ENCODE results near the gene FAM20C.

The FAM20C gene

DNA sequence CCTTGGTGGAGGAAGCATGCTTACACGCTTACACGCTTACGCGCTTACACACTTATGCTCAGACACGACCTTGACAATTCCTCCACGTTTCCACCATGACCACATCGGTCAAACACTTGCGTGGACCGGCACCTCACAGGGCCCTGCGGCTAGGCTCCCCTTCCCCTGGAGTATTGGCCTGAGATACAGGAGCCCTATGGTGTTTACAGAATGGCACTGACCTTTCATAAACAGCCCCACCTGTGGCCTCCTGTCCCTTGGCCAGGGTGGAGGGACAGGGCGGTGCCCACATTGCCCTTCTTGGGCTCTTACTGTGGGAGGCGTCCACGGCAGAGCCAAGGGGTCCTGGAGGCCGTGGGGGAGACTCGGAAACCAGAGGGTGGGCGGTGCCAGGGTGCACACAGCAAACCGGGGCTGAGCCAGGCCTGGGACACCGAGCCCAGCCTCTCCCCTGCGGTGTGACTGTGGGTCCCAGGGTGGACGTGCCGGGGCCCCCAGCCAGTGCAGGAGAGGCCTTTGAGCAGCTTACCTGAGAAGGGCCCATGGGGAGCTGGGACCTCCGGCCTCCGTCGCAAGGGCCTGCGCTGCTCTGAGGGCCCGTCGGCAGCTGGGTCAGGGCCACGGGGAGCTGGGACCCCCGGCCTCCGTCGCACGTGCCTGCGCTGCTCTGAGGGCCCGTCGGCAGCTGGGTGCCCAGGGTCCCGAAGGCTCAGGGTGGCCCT is 53.4 kb downstream of the FAM20C start:
- no peak for DNase-seq (ENCODE audit: low spot score)

DNA sequence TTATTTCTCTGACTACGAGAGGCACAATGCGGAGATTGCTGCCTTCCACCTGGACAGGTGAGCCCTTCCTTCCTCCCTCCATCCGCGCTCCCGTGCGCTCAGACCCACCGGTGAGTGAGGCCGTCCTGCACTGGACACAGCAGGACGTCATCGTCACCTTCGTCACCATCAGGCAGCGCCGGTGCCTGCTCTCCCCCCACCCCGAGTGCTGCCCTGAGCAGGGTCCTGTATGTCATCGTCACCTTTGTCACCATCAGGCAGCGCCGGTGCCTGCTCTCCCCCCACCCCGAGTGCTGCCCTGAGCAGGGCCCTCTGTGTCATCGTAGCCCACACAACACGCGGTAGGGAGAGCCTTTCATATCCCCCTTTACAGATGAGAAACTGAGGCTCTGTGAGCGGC is 54.1 kb downstream of the FAM20C start:
- no peak for DNase-seq (ENCODE audit: low spot score)

DNA sequence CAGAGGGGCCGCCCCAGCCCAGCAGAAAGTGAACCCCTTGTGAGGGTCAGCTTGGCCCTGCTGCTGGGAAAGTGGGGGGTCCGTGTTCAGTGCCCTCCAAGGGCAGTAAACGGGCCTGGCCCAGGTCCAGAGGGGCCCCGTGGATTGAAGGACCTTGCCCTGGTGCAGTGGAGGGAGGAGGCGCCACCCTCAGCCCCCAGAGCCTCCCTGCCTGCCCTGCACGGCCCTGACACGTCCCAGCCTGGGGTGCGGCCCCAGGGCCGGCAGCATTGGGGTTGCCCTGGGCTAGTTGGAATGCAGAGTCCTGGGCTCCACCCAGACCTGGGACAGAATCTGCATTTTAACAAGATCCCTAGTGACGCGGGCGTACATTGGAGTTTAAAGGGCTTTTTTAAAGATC is 54.8 kb downstream of the FAM20C start:
- DNase-seq (ENCODE audit: low spot score), result no peak

DNA sequence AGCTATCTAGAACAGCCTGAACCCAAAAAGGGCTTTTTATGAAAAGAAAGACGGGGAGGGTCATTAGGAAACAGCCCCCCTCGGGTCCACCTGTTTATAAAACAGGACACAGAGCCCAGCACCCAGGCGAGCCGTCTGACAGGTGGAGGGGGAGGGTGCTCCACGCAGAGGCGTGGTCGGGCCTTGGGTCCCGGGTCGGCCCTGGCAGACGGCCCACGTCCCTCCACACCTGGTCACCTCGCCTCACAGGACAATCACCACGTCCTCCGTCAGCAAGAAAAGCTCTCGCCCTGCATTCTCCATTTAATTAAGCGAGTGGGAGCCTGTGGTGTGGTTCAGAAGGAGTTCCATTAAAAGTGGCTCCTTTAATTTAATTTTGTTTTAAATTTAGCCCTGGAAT is 55.3 kb downstream of the FAM20C start:
- no peak for DNase-seq (ENCODE audit: low spot score)

DNA sequence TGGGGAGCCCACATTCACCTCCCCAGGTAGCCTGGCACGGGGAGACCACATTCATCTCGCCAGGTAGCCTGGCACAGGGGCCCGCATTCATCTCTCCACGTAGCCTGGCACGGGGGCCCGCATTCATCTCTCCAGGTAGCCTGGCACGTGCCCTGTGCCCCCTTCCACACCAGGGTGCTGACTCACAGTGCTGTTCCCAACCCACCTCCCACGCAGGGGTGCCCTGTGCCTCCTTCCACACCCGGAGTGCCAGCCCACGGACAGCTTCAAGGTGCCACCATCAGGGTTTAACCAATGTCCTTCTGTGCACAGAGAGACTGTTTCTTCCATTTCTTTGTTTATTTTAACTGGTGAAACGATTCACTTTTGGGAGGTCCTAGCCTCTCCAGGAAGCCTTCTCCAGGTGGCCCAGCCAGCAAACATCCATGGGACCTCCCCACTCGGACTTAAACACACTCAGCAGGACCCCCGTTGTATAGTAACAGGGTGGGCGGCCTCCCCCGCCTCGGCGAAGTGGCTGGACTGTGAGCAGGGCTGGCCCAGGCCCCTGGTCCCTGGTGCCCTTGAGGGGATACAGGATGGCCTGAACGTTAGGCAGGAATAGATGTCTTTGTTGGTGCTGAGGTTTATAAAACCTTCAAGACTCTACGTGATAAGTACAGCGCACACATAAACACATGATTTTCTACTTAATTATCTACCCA is 56.5 kb downstream of the FAM20C start:
- no peak for DNase-seq (ENCODE audit: low spot score)

DNA sequence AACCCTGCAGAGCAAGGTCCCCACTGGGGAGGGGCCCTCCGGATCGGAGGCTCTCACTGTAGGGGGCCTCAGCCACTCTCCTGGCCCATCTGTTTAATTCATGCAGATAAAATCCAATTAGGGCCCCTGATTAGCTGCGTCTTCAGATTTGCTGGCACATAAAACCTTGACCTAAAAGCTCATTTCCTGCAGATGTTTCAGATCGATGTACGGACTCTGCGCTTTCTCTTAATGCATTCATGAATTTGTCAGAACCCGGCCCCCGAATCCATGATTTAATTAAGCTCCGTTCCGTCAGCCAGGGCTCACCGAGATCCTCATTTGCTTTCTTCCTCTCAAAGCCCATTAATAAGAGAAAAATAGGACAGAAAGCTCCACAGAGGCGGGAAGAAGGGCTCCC is 57.6 kb downstream of the FAM20C start:
- DNase-seq (ENCODE audit: low spot score), result no peak

DNA sequence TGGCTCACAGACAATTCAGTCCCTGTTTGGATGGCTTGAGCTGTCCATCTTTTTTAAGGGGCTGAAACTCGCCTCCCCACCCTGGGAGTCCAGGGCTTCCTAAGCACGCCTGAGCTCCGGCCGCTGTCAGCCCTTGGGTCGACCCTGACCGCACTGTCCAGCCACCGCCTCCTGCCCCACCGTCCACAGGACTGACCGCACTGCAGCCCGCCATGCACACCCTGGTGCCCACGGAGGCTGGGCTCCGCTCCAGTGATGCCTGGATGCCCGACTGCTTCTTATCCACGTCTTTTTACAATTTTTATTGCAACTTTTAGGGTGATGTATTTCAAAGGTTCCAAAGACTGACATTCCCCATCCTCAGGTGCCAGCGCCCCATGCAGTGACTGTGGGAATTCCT is 58.2 kb downstream of the FAM20C start:
- no peak for DNase-seq (ENCODE audit: low spot score)

DNA sequence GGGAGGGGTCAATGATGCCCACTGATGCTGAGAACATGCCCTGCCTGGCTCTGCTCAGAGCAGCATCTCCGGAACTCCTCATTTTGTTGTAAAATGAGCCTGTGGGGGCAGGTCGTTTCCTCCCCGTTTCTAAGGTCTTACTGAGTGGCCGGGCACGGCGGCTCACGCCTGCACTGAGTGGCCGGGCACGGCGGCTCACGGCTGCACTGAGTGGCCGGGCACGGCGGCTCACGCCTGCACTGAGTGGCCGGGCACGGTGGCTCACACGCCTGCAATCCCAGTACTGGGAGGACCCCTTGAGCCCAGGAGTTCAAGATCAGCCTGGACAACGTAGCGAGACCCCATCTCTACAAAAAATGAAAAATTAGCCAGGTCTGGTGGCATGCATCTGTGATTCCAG is 58.6 kb downstream of the FAM20C start:
- DNase-seq (ENCODE audit: low spot score), result no peak

DNA sequence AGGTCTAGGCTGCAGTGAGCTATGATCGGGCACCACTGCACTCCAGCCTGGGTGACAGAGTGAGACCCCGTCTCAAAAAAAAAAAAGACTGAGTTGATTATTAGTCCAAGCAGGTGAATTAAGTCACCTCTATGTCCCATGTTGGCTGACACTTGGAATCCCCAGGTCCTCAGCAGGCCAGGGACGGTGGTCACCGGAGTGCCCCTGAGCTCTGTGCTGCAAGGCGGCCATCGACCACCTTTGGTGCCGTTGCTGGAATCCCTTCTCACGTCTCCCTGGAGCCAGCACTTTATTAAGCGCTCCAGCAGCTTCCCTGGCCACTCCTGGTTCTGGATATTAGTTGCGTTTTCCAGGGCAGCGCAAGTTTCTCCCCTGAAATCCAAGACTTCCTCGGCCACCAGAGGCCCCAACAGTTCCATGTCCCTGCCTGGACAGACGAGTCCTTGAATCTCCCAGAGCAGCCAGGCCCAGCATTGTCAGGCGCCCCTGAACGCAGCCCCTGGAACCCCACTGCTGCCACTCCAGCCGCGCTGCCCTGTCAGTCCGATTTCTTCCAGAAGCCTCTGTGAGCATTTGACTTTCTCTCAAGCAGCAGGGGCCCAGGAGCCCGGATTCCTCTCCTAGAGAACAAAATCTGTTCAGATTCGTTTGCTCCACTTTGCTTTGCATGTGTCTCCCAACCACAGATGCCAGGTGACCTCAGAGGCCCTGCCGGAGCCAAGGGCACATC is 59.2 kb downstream of the FAM20C start:
- DNase-seq (ENCODE audit: low spot score), result no peak

DNA sequence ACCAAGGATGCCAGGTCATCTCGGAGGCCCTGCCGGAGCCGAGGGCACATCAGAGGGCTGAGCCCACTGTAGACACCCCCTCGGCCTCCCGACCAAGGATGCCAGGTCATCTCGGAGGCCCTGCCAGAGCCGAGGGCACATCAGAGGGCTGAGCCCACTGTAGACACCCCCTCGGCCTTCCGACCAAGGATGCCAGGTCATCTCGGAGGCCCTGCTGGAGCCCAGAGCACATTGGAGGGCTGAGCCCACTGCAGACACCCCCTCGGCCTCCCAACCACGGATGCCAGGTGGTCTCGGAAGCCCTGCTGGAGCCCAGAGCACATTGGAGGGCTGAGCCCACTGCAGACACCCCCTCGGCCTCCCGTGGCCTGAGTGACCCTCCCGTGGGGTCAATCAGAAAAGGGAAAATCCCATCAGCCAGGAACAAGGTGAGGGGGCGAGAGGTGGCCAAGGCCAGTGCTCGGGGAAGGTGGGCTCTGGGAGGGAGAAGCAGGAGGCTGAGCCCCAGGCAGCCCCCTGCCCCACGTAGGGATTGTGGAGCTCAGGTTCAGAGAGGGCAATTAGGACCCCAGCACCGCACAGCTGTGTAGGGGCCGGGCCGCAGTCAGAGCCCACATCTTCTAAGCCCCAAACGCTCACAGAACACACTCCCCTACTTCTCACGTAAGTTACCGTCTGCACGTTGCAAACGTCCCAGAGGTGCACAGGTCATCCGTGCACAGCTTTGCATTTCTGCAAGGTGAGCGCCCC is 60.0 kb downstream of the FAM20C start:
- no peak for DNase-seq (ENCODE audit: low spot score)

DNA sequence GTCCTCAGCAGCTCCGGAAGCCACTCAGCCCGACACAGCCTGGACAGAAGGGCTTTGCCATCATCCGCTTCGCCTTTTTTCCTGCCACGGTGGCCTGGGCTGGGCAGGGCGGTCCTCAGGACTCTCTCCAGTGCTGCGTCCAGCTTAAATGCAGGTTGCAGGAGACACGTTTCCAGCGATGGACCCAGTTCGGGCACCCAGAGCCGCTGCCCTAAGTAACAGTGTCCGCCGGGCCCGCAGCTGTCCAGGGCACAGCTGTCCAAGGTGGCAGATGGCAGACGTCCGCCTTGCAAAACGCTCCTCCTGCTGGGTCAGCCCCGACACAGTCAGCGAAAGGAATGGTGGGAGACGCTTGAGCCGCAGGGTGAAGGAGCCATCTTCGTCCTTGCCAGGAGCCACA is 60.6 kb downstream of the FAM20C start:
- no peak for DNase-seq (ENCODE audit: low spot score)

DNA sequence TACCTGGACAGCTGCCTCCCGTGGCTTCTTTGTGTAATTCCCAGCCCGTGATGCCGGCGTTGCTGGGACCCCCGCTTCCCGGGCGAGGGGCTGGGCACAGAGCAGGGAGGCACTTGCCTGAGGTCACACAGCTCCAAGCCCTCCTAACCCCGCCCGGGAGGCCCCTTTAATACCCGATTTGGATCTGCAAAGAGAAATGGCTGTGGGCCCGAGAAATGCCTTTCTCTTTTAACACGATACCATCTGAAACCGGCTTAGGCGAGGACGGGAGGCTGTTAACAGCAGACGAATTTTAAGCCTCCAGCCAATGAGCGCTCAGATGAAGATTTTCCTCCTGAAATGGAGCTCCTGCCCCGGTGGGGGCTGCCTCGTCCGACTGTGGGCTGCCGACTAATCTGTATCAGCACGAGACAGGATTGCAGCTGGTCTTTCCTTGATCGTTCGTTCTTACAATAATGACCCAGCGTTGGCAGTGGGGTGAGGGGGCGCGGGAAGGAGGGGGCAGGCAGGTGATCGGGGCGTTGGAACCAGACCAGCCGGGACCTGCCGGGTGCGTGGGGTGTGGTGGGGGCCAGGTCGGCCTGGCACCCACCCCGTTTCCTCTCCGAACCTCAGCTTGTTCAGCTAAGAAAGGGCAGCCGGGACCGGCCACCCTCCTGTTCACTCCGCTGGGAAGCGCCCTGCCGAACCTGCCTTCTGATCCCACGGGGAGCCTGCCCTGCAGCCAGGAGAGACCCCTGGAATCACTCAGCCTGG is 61.4 kb downstream of the FAM20C start:
- DNase-seq (ENCODE audit: low spot score), result no peak

DNA sequence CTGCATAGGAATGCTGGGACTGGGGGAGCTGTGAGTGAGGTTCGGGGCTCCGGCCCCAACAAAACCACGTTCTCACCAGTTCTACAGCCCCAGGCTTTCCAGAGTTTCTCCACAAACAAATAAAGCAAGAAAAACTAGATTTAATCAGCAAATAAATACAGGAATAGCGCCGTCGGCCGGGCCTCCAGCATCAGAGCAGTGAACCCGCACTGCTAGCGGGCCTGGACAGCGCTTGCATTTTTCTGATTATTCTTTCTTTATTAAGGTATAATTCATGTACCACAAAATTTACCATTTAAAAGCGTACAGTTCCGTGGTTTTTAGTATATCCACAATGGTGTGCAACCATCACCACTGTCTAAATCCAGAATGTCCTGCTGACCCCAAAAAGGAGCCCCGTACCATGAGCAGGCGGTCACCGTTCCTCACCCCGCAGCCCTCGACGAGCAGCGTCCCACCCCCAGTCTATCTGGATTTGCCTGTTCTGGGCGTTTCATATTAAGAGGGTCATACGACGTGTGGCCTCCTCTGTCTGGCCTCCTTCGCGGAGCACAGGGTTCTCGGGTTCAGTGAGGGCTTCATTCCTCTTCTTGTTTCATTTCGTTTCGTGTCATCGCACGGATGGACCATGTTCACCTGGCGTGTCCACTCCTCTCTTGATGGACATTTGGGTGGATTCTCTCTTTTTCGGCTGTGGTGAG is 62.1 kb downstream of the FAM20C start:
- no peak for DNase-seq (ENCODE audit: low spot score)

DNA sequence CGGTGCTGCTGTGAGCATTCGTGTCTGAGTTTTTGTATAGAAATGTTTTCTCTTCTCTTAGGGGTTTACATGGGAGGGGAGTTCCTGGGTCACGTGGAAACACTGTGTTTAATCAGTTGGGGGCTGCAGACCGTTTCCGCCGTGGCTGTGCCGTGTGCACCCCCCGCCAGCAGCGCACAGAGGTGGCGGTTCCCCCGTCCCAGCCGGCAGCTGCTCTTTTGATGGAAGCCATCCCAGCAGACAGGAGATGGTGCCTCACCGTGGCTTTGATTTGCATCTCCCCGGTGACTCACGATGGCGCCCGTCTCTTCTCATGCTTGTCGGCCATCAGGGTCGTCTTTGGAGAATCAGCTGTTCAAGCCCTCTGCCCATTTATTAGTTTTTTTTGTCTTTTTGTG is 62.7 kb downstream of the FAM20C start:
- no peak for DNase-seq (ENCODE audit: low spot score)

DNA sequence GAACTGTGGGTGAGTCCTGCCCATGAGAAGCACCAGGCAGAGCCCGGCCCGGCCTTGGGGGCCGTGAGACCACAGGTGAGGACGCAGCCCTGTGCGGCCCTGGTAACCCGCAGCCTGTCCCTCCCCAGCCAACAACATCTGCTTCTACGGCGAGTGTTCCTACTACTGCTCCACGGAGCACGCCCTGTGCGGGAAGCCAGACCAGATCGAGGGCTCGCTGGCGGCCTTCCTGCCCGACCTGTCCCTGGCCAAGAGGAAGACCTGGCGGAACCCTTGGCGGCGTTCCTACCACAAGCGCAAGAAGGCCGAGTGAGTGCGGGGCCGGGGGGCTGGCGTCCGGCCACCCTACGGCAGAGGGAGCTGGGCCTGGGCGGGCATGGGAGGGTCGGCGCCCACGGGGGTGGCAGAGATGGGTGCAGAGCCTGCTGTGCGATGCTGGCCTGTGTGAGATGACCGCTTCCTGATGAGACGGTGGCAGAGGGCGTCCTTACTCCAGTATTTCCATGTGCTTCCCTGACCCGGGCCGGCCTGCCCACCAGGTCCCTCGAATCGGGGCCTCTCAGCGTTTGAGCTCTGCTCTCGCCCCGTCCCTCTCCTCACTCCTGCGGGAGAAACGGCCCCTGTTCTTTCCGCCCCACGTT is 63.5 kb downstream of the FAM20C start:
- no peak for DNase-seq (ENCODE audit: low spot score)

DNA sequence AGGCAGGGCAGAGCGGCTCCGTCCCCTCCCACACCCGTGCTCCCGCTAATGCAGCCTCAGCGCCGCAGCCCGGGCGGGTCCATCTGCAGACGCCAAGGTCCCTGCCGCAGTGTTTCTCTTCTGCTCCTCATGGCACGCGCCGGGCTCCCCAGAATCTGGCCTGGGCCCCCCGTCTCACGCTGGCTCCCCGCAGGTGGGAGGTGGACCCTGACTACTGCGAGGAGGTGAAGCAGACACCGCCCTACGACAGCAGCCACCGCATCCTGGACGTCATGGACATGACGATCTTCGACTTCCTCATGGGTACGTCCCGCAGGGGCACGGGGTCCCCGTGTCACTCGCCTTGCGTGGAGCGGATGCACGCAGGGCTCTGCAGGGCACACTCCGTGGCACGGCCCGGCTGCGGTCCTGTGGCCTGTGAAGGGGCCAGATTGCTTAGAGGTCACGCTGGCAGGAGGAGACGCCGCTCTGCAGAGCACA is 64.1 kb downstream of the FAM20C start:
- no peak for DNase-seq (ENCODE audit: low spot score)

DNA sequence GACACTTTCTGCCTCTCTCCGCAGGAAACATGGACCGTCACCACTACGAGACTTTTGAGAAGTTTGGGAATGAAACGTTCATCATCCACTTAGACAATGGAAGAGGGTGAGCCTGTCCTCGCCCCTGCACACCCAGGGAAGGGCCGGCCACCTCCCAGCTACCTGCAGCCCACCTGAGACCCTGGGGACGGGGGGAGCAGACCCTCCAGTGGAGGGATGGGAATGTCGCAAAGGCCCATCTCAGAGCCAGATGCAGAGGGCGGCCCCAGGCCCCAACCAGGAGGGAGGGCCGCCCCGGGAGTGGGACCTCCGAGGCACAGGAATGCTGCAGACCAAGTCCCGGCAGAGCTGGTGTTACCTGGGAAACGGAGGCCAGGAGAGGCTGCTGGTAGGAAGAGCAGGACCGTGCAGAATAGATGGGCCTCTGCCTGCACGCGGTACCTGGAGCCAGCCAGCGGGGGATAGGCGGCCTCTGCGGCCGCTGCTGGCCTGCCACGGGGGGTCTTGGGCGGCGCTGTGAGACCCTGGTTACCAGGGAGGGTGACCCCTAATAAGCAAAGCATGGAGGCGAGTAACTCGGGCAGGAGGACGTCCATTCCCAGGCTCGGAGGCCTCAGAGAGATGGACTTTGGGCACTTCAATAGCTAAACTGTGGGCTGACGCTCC is 64.7 kb downstream of the FAM20C start:
- no peak for DNase-seq (ENCODE audit: low spot score)

DNA sequence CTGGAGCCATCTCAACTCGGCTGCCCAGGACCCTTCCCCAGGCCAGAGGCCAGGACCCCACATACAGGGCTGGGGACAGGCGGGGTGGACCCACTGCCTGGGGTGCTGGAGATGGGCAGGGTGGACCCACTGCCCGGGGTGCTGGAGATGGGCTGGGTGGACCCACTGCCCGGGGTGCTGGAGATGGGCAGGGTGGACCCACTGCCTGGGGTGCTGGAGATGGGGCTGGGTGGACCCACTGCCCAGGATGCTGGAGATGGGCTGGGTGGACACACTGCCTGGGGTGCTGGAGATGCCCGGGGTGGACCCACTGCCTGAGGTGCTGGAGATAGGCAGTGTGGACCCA is 65.2 kb downstream of the FAM20C start:
- DNase-seq (ENCODE audit: low spot score), result no peak

DNA sequence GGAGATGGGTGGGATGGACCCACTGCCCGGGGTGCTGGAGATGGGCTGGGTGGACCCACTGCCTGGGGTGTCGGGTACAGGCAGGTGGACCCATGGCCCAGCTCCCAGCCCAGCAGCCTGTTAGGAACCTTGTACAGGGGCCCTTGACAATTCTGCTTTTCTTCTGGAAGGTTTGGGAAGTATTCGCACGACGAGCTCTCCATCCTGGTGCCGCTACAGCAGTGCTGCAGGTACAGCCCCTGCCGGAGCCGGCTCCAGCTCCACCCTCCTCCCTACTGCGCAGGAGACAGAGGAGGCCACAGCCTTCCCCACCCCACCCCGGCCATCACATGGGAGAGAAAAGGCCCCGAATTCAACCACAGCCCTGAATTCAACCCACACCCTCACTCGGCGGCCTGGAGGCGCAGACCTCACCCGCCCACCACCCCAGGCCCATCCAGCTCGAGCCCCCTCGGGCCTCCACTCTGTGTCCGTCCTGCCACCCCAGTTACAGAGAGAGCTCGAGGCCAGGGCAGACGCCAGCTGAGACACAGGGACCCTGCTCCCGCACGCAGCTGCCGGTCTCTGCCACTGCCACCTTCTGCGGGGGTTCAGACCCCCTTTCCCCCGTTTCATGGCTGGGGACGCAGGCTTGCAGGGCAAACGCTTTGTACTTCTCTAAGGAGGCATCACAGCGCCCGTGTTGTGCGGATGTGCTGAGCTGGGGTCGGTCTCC is 66.3 kb downstream of the FAM20C start:
- DNase-seq (ENCODE audit: low spot score), result no peak

DNA sequence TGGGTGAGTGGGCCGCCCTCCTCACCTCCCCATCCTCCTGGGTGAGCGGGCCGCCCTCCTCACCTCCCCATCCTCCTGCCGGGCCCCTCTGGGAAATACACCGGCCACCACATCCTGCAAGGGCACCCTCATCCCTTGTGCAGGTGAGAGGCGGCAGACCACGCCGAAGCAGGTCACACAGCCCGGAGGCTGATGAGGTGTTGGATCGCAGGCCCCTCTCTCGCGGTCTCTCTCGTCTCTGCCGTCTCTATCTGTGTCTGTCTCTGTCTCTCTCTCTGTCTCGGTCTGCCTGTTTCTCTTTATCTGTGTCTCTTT is 66.8 kb downstream of the FAM20C start:
- DNase-seq (ENCODE audit: low spot score), result no peak

Measured in HuH-7 (cell line).